Tibial nerve (tissue), 4 donors: Measurements from ENCODE around the gene SLC17A2. TPM values are rescaled to one million over a fixed set of nuclear protein-coding genes. Genes with fewer than 3 reads are reported as not detected.

Experiments used
- DNase-seq, 2 donors: peaks; one replicate each; pipeline ENCODE4 v3.0.0-alpha.2; 2019; ENCODE audit warnings: low spot score in 2 of 2
- H3K27ac ChIP-seq, 4 donors: fragments of 200-600 bp; sonication (generic) in 3 of 4; one replicate each; pipeline ENCODE4 v1.5.1; 2017 to 2019; ENCODE audit warnings: mild to moderate bottlenecking in 1 of 4
- H3K27me3 ChIP-seq, 2 donors: fragments of 200-600 bp; sonication (generic) in 1 of 2; one replicate each; pipeline versions ENCODE4 v1.5.1 to v1.6.0; 2017 to 2019
- H3K36me3 ChIP-seq, 3 donors: fragments of 200-600 bp; sonication (generic); one replicate each; pipeline ENCODE4 v1.5.1; 2018 to 2019
- H3K4me1 ChIP-seq, 4 donors: fragments of 200-600 bp; sonication (generic) in 3 of 4; one replicate each; pipeline ENCODE4 v1.5.1; 2017 to 2019
- H3K4me3 ChIP-seq, 4 donors: fragments of 200-600 bp; sonication (generic) in 3 of 4; one replicate each; pipeline ENCODE4 v1.5.1; 2017 to 2019; ENCODE audit warnings: mild to moderate bottlenecking in 1 of 4, moderate library complexity in 1 of 4
- H3K9me3 ChIP-seq, 4 donors: fragments of 200-600 bp; sonication (generic) in 3 of 4; one replicate each; pipeline ENCODE4 v1.5.1; 2017 to 2019
- EP300 ChIP-seq, 2 donors: sonication (generic); formaldehyde crosslinking; IDR thresholded peaks; one replicate each; pipeline ENCODE4 v1.6.1; 2017; ENCODE audit warnings: antibody characterized with exemption in 2 of 2, mild to moderate bottlenecking in 1 of 2
- POLR2A ChIP-seq, 2 donors: fragments of 450-650 bp; IDR thresholded peaks; one replicate each; pipeline ENCODE4 v1.6.1; 2017; ENCODE audit warnings: antibody characterized with exemption in 2 of 2, mild to moderate bottlenecking in 2 of 2, moderate library complexity in 2 of 2
- WGBS, 2 donors: methylation state at CpG; one replicate each; pipeline ENCODE4 v1.1.5; 2018; 5-methylcytosine and 5-hydroxymethylcytosine counted together
- total RNA-seq, 4 donors: library from RNA; depleted of rRNA; stranded (reverse); fragments of >200 nt; gene quantifications; one replicate each; pipeline ENCODE4 v1.1.0, GENCODE V29; 2016
- TF ChIP-seq, protein P1 (sequence below), 5 experiments: fragments of 200-600 bp in 3 of 5; fragments of 450-650 bp in 2 of 5; sonication (generic) in 3 of 5; IDR thresholded peaks; one replicate each; pipeline ENCODE4 v1.5.1; 2016 to 2019; ENCODE audit warnings: antibody characterized with exemption in 5 of 5, mild to moderate bottlenecking in 3 of 5, moderate library complexity in 2 of 5

The SLC17A2 gene
- total RNA-seq, 4 donors from 2014 or later, result not detected

DNA sequence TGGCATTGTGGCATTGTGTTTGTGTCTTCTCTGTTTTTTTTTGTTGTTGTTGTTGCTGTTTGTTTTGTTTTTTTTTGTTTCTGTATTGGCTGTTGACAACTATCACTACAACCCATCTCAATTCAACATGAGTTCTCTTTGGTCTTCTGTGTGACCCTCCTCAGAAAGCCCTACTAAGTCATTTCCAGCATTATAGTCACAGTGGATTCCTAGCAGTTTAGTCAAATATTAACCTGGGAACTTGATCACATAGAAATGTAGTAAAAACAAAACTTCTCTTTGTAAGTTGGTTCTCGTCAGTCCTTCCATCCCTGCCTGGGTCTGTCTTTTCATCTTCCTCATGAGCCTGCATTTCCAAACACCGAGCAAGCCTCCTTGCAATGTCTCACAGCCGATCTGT is 16.8 kb downstream of the SLC17A2 start:
- H3K27ac ChIP-seq, result no peak overlapping the region
- TF ChIP-seq POLR2A (IDR thresholded peaks at IDR 0.05) (no peak), EP300 (IDR thresholded peaks at IDR 0.05) (no peak)
- TF ChIP-seq, protein P1, sequence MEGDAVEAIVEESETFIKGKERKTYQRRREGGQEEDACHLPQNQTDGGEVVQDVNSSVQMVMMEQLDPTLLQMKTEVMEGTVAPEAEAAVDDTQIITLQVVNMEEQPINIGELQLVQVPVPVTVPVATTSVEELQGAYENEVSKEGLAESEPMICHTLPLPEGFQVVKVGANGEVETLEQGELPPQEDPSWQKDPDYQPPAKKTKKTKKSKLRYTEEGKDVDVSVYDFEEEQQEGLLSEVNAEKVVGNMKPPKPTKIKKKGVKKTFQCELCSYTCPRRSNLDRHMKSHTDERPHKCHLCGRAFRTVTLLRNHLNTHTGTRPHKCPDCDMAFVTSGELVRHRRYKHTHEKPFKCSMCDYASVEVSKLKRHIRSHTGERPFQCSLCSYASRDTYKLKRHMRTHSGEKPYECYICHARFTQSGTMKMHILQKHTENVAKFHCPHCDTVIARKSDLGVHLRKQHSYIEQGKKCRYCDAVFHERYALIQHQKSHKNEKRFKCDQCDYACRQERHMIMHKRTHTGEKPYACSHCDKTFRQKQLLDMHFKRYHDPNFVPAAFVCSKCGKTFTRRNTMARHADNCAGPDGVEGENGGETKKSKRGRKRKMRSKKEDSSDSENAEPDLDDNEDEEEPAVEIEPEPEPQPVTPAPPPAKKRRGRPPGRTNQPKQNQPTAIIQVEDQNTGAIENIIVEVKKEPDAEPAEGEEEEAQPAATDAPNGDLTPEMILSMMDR (IDR thresholded peaks at IDR 0.05), result no peak
- no peaks in the 10 kb centered on the region for H3K27me3 ChIP-seq
- WGBS, 2 donors, result 78 to 84% methylated on average over 3 of the region's 3 CpGs
- H3K4me1 ChIP-seq, result no peaks in the 10 kb centered on the region
- H3K9me3 ChIP-seq, result no peaks in the 10 kb centered on the region
- no peak for DNase-seq
- no peaks in the 10 kb centered on the region for H3K36me3 ChIP-seq
- H3K4me3 ChIP-seq, result no peak overlapping the region

DNA sequence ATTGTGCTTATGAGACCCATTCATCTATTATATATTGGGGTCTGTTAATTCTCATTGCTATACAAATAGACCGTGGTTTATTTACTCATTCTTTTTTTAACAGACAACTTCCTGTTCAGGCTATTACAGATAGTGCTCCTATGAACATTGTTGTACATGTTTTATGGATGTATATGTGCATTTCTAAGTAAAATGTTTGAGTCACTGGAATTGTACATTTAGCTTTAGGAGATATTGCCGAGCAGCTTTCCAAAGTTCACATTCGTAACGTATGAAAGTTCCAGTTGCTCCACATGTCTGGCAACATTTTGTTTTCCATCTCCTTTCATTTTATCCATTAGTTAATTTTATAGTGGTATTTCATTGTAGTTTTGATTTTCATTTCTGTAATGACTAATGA is 19.1 kb downstream of the SLC17A2 start:
- no peaks in the 10 kb centered on the region for H3K4me1 ChIP-seq
- H3K36me3 ChIP-seq, result no peaks in the 10 kb centered on the region
- H3K27me3 ChIP-seq, result no peaks in the 10 kb centered on the region
- WGBS, 2 donors, result 81 to 82% methylated on average over 4 of the region's 4 CpGs
- TF ChIP-seq POLR2A (IDR thresholded peaks at IDR 0.05) (no peak), EP300 (IDR thresholded peaks at IDR 0.05) (no peak)
- TF ChIP-seq, protein P1 (IDR thresholded peaks at IDR 0.05), result no peak
- H3K4me3 ChIP-seq, result no peak overlapping the region
- no peaks in the 10 kb centered on the region for H3K9me3 ChIP-seq
- no peak overlapping the region for H3K27ac ChIP-seq
- no peak for DNase-seq

DNA sequence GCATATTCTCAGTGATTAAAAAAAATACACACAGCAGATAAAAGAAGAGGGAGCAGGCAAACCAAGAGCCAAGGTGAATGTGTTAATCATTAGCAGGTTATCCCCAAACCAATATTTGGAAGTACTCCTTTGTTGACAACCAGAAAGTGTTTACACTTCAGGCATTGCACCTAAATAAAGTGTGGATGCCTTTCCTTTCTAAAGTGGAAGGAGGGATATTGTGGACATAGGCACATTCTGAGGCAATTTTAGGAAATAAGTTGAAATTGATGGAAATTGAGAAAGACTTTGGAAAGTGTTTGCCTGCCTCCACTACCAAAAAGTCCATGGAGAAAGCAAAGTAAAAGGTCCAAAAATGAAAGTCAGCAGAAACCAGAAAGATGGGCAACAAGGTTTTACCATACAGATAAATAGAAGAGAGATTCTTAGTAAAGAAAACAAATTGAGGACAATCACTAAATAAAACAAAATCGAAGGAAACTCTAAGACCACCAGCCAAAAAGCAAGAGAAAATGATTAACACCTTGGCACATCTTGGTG is 22.9 kb downstream of the SLC17A2 start:
- H3K4me1 ChIP-seq, result no peaks in the 10 kb centered on the region
- no peak overlapping the region for H3K4me3 ChIP-seq
- no peak for DNase-seq
- H3K9me3 ChIP-seq, result no peaks in the 10 kb centered on the region
- no peaks in the 10 kb centered on the region for H3K27me3 ChIP-seq
- H3K36me3 ChIP-seq, result no peaks in the 10 kb centered on the region
- TF ChIP-seq POLR2A (IDR thresholded peaks at IDR 0.05) (no peak), EP300 (IDR thresholded peaks at IDR 0.05) (no peak)
- TF ChIP-seq, protein P1 (IDR thresholded peaks at IDR 0.05), result no peak
- H3K27ac ChIP-seq, result no peak overlapping the region
- WGBS, 2 donors, result 81 to 85% methylated on average over 1 of the region's 1 CpG

DNA sequence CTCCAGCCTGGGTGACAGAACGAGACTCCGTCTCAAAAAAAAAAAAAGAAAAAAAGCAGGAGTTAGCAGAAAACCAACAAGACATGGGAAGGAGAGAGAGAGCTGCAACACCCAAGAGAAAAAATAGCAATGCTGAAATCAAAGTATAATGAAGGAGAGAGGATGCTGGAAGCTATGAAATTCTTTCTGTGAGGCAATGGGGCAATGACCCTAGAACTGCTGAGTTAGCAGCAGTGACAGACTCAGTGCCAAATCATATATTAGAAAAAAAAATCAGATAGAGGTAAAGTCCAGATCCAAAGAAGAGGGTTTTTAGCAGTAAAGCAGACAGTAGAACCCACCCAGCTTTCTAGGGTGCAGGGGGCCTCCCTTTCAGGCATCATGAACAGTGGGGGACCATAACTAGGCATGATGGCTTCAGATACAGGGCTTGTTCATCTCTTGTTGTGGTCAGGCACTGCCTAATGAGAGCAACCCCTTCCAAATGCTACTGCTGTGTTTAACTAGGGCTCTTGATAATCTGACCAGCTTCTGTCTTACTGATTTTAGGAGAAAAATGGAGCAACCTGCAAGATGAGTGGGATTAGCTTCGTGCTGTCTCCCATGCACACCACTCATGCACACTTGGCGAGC is 26.9 kb downstream of the SLC17A2 start:
- Histone ChIP-seq H3K9me3 (no peaks in the 10 kb centered on the region), H3K36me3 (no peaks in the 10 kb centered on the region), H3K27me3 (no peaks in the 10 kb centered on the region), H3K27ac (no peak overlapping the region), H3K4me1 (no peaks in the 10 kb centered on the region), H3K4me3 (no peak overlapping the region)
- no peak for DNase-seq
- 87 to 91% methylated on average over 4 of the region's 4 CpGs for WGBS, 2 donors
- no peak for TF ChIP-seq EP300 (IDR thresholded peaks at IDR 0.05)
- TF ChIP-seq, protein P1 (IDR thresholded peaks at IDR 0.05), result no peak
- TF ChIP-seq POLR2A (IDR thresholded peaks at IDR 0.05), result no peak

DNA sequence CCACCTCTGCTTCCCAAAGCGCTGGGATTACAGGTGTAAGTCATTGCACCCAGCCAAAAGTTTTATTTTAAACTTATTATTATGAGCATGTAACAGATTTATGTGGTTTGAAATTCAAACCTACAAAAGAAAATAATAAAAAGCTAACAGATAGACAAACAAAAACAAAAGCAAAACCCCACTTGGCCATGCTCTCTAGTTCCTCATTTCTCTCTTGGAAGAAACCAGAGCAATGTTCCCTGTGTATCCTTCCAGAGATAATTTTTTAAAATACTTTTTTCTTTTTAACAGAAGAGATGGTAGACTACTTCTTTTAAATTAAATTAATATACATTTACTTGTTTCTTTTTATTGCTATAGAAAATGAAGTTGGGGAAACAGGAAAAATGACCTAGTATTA is 28.4 kb downstream of the SLC17A2 start:
- no peak overlapping the region for H3K27ac ChIP-seq
- H3K4me3 ChIP-seq, result no peak overlapping the region
- no peaks in the 10 kb centered on the region for H3K36me3 ChIP-seq
- H3K4me1 ChIP-seq, result no peaks in the 10 kb centered on the region
- H3K27me3 ChIP-seq, result no peaks in the 10 kb centered on the region
- TF ChIP-seq POLR2A (IDR thresholded peaks at IDR 0.05) (no peak), EP300 (IDR thresholded peaks at IDR 0.05) (no peak)
- TF ChIP-seq, protein P1 (IDR thresholded peaks at IDR 0.05), result no peak
- no peak for DNase-seq
- H3K9me3 ChIP-seq, result no peaks in the 10 kb centered on the region
- 92 to 96% methylated on average over 1 of the region's 1 CpG for WGBS, 2 donors
